GM12878 (cell line): Measurements from ENCODE around the gene HDAC7. TPM values are rescaled to one million over a fixed set of nuclear protein-coding genes. Genes with fewer than 3 reads are reported as not detected.
A peak's percentile ranks its signal among the peaks of the same experiment; 100 is the strongest.

Experiments used
- CBX5 ChIP-seq: sonication (generic); IDR thresholded peaks from 2 replicates; pipeline ENCODE4 v1.6.1; 2016; ENCODE audit warnings: low read depth, moderate library complexity, mild to moderate bottlenecking, inconsistent platforms
- CREB1 ChIP-seq: IDR thresholded peaks from 2 replicates; pipeline ENCODE4 v1.6.1; 2012; ENCODE audit warnings: low read depth, mild to moderate bottlenecking, inconsistent platforms
- CTCF ChIP-seq, 3 experiments: IDR thresholded peaks in 2 of 3; conservative IDR thresholded peaks in 1 of 3; 2 replicates each; pipeline ENCODE4 v1.5.1; 2011; ENCODE audit warnings: low read depth in 3 of 3, low read length in 3 of 3, mild to moderate bottlenecking in 3 of 3, control low read depth in 2 of 3, moderate library complexity in 2 of 3, inconsistent platforms in 1 of 3, mixed read lengths in 1 of 3; ENCODE audit not compliant: control insufficient read depth in 2 of 3, insufficient read depth in 1 of 3; ENCODE audit errors: extremely low read depth in 1 of 3
- E2F8 ChIP-seq: fragments of 450-650 bp; IDR thresholded peaks from 2 replicates; pipeline ENCODE4 v1.6.1; 2018; ENCODE audit warnings: mild to moderate bottlenecking, low read depth, moderate library complexity; ENCODE audit not compliant: partially characterized antibody
- HDAC2 ChIP-seq: fragments of 200-600 bp; sonication (generic); IDR thresholded peaks from 2 replicates; pipeline ENCODE4 v1.6.1; 2017
- IKZF1 ChIP-seq: fragments of 450-650 bp; conservative IDR thresholded peaks from 2 replicates; pipeline ENCODE4 v1.6.1; 2017; ENCODE audit warnings: antibody characterized with exemption, mild to moderate bottlenecking
- MTA3 ChIP-seq: IDR thresholded peaks from 2 replicates; pipeline ENCODE4 v1.6.1; 2012; ENCODE audit warnings: low read length, inconsistent platforms, borderline replicate concordance
- NFXL1 ChIP-seq: fragments of 450-650 bp; IDR thresholded peaks from 2 replicates; pipeline ENCODE4 v1.6.1; 2017; ENCODE audit warnings: antibody characterized with exemption, mild to moderate bottlenecking, borderline replicate concordance
- RAD21 ChIP-seq: IDR thresholded peaks from 2 replicates; pipeline ENCODE4 v1.6.1; 2011; ENCODE audit warnings: mild to moderate bottlenecking, low read depth, low read length, moderate library complexity; ENCODE audit not compliant: insufficient read depth
- RBBP5 ChIP-seq: fragments of 200-600 bp; sonication (generic); conservative IDR thresholded peaks from 2 replicates; pipeline ENCODE4 v1.6.1; 2016
- WRNIP1 ChIP-seq: IDR thresholded peaks from 2 replicates; pipeline ENCODE4 v1.6.1; 2011; ENCODE audit warnings: low read depth, low read length, improper control_type of control experiment, borderline replicate concordance
- polyA plus RNA-seq, 11 experiments: library from polyadenylated mRNA; depleted of rRNA in 4 of 11; unstranded in 6 of 11; stranded (reverse) in 5 of 11; fragments of >200 nt; fragmentation: Nextera tagmentation in 4 of 11; fragmentation: Illumina TruSeq in 1 of 11; extraction: Ambion mirVana in 4 of 11; extraction: Trizol in 1 of 11; gene quantifications; 1 replicate in 1 of 11; 2 replicates in 10 of 11; pipeline versions ENCODE4 v1.2.1 to v1.2.3, GENCODE V29; 2011 to 2016; ENCODE audit warnings: inconsistent platforms in 2 of 11, missing spikeins in 2 of 11, low read depth in 1 of 11
- total RNA-seq, 4 experiments: library from RNA; depleted of rRNA in 3 of 4; stranded (reverse); fragments of >200 nt in 3 of 4; fragmentation: Illumina TruSeq in 1 of 4; extraction: Trizol in 1 of 4; gene quantifications; 2 replicates each; pipeline versions ENCODE4 v1.2.1 to v1.2.3, GENCODE V29; 2013 to 2021

Gene HDAC7
- total and polyA plus RNA-seq, 10 of the 15 experiments (the other 5 are each of a cell fraction or from before 2014, with no cell fraction given): 0.47 to 18.3 (median 5.4) TPM

- TF ChIP-seq WRNIP1: no peak
- TF ChIP-seq CREB1: no peak
- TF ChIP-seq RAD21: 0 out of 2 replicates have a peak, but pooled peaks have one; percentile 12
- TF ChIP-seq E2F8: no peak
- no peak for TF ChIP-seq RBBP5
- peak in 2 of 3 experiments; percentile 3 to 28; a peak in 2 of 6 replicates for TF ChIP-seq CTCF (IDR thresholded peaks at IDR 0.05 in 2 of 3, conservative IDR thresholded peaks at IDR 0.05 in 1 of 3; ENCODE audit: control insufficient read depth in 2 of 3, extremely low read depth in 1 of 3, insufficient read depth in 1 of 3, low read depth in 3 of 3, low read length in 3 of 3)
- TF ChIP-seq CBX5: no peak
- peak; percentile 32; the same call in 1 of the 2 replicates for TF ChIP-seq IKZF1
- TF ChIP-seq NFXL1: no peak
- no peak for TF ChIP-seq HDAC2
- no peak for TF ChIP-seq MTA3
- TF ChIP-seq, all 136 proteins: peak for 4
Measured at GRCh38 chr12:47817272-47818006, 2.3 kb downstream of the HDAC7 start (continued).
